A549 treated with Hydrocortisone at 1 μM for 4 hours (cell line): ENCODE data around the gene PLEKHH3. TPM values are rescaled to one million over a fixed set of nuclear protein-coding genes. Genes with fewer than 3 reads are reported as not detected.

ENCODE experiments used
- total RNA-seq: library from RNA; stranded (reverse); fragments of 200-300 nt; extraction: Qiagen RNA extraction; gene quantifications from 5 replicates; pipeline ENCODE4 v1.2.3, GENCODE V29; 2022

PLEKHH3 gene, protein sequence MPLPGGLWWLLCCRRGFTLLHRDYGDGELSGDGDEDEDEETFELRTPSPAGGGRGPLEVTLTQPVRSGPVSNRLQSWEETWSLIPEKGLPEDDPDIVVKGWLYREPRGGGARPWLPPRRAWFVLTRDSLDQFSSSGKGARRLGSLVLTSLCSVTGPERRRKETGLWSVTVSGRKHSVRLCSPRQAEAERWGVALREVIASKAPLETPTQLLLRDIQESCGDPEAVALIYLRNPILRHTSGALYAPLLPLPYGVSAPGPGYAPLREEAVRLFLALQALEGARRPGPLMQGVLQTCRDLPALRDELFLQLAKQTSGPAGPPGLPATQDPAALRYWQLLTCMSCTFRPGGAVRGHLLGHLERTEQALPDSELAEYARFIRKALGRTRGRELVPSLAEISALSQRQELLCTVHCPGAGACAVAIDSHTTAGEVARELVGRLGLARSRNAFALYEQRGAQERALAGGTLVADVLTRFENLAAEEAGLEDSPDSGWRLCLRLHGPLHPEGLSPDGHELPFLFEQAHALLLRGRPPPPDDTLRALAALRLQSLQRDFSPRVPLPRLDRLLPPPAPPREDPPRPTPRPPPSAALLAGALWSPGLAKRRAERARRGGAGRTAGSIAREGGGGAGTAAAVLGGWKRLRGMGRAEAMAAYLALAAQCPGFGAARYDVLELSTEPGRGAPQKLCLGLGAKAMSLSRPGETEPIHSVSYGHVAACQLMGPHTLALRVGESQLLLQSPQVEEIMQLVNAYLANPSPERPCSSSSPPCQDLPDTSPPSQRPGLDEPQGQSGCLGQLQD
- total RNA-seq: 11.6 to 16.4 TPM (median 16.0 TPM) in 5 replicates

DNA sequence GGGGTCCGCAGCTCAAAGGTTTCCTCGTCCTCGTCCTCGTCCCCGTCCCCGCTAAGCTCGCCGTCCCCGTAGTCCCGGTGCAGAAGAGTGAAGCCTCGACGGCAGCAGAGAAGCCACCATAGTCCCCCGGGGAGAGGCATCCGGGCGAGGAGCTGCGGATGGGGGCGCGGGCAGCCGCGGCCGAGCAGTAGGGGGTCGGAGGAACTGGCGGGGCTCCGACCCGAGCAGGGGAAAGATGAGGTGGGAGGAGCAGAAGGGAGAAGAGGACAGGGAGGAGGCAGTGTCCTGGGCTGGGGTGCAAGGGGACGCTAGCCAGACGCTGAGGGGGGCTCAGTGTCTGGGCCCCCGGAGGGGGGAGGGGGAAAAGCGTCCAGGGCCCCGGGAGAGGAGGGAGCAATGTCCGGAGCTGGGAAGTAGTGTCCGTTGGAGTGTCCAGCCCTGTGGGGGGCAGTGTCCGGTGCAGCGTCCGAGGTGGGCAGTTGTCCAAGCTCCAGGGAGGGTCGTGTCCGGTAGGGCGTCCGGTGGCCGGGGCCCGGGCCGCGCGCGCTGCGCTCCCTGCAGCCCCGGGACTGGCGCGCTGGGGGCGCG is at the start of gene PLEKHH3:
Gene PLEKHH3, minus strand, starts transcription at position 571 of the 588 bp plus-strand sequence. Its CDS starts 431 bp downstream, at position 140.

GRCh38 chr17:42681976-42682721 is 5.4 kb upstream of the PLEKHH3 start, which contains the start of gene CNTNAP1:
Gene CNTNAP1 (plus strand): TSS chr17:42682531. CDS start chr17:42682830, 299 bp downstream.

GRCh38 chr17:42659079-42659931 is 17.5 kb downstream of the PLEKHH3 start, which contains the start of gene TUBG2:
Gene TUBG2 (plus strand): TSS chr17:42659284. CDS start chr17:42659504, 220 bp downstream.

Other genes with a start within 250 kb of the PLEKHH3 start
- gene ATP6V0A1, start 218.1 kb downstream of the PLEKHH3 start, total RNA-seq: 33.7 to 43.0 TPM (median 36.3 TPM) in 5 replicates
- gene NAGLU, start 140.8 kb downstream of the PLEKHH3 start, total RNA-seq: 35.1 to 46.5 TPM (median 44.1 TPM) in 5 replicates
- 0.51 to 1.6 TPM (median 1.3 TPM) in 5 replicates for gene HSD17B1, start 124.1 kb downstream of the PLEKHH3 start, total RNA-seq
- 112 to 132 TPM (median 119 TPM) in 5 replicates for gene COASY, start 114.8 kb downstream of the PLEKHH3 start, total RNA-seq
- gene MLX, start 109.9 kb downstream of the PLEKHH3 start, total RNA-seq: 62.1 to 64.0 TPM (median 63.3 TPM) in 5 replicates
- 30.1 to 35.0 TPM (median 31.2 TPM) in 5 replicates for gene PSMC3IP, start 99.3 kb downstream of the PLEKHH3 start, total RNA-seq
- gene RETREG3, start 67.6 kb downstream of the PLEKHH3 start, total RNA-seq: 23.7 to 35.2 TPM (median 27.9 TPM) in 5 replicates
- gene TUBG1, start 67.3 kb downstream of the PLEKHH3 start, total RNA-seq: 133 to 144 TPM (median 140 TPM) in 5 replicates
- gene TUBG2, start 17.7 kb downstream of the PLEKHH3 start, total RNA-seq: 17.1 to 23.8 TPM (median 20.7 TPM) in 5 replicates
- 0.28 to 0.36 TPM (median 0.32 TPM) in 5 replicates for gene CCR10, start 4.8 kb upstream of the PLEKHH3 start, total RNA-seq
- 4.7 to 5.9 TPM (median 5.5 TPM) in 5 replicates for gene CNTNAP1, start 5.5 kb upstream of the PLEKHH3 start, total RNA-seq
- gene EZH1, start 68.0 kb upstream of the PLEKHH3 start, total RNA-seq: 8.2 to 12.3 TPM (median 11.9 TPM) in 5 replicates
- 0.75 to 1.2 TPM (median 1.0 TPM) in 5 replicates for gene RAMP2, start 84.2 kb upstream of the PLEKHH3 start, total RNA-seq
- gene VPS25, start 96.5 kb upstream of the PLEKHH3 start, total RNA-seq: 121 to 127 TPM (median 125 TPM) in 5 replicates
- 1.0 to 1.7 TPM (median 1.2 TPM) in 5 replicates for gene WNK4, start 103.6 kb upstream of the PLEKHH3 start, total RNA-seq
- gene COA3, start 121.7 kb upstream of the PLEKHH3 start, total RNA-seq: 106 to 148 TPM (median 136 TPM) in 5 replicates
- 0.09 to 0.17 TPM (median 0.13 TPM) in 3 of 5 replicates, not detected in the others for gene CNTD1, start 121.9 kb upstream of the PLEKHH3 start, total RNA-seq
- gene BECN1, start 147.3 kb upstream of the PLEKHH3 start, total RNA-seq: 72.3 to 106 TPM (median 77.4 TPM) in 5 replicates
- gene PSME3, start 156.4 kb upstream of the PLEKHH3 start, total RNA-seq: 222 to 326 TPM (median 227 TPM) in 5 replicates
- 1.6 to 2.4 TPM (median 2.0 TPM) in 5 replicates for gene AOC2, start 167.6 kb upstream of the PLEKHH3 start, total RNA-seq
- gene AOC3, start 174.2 kb upstream of the PLEKHH3 start, total RNA-seq: 1.1 to 2.1 TPM (median 1.4 TPM) in 5 replicates
- 0.14 TPM in 1 of 5 replicates, not detected in the others for gene G6PC1, start 223.8 kb upstream of the PLEKHH3 start, total RNA-seq